GM23338 (cell line): Measurements from ENCODE around the gene CRACDL.

Experiments used
- CTCF ChIP-seq, 2 experiments: fragments of 200-600 bp in 1 of 2; sonication (generic) in 1 of 2; conservative IDR thresholded peaks; 2 replicates each; pipeline versions ENCODE4 v1.5.1 to v1.6.1; 2016 to 2017; ENCODE audit warnings: antibody characterized with exemption in 2 of 2, low read depth in 2 of 2, mild to moderate bottlenecking in 2 of 2, moderate library complexity in 1 of 2
- POLR2AphosphoS5 ChIP-seq: IDR thresholded peaks from 2 replicates; pipeline ENCODE4 v1.6.1; 2016; ENCODE audit warnings: antibody characterized with exemption, low read depth

GRCh38 chr2:98787700-98788099, 148.3 kb downstream of the CRACDL start:
- no peak for TF ChIP-seq POLR2AphosphoS5
- no peak for TF ChIP-seq CTCF (conservative IDR thresholded peaks at IDR 0.05; ENCODE audit: low read depth in 2 of 2)
